ENCODE measurements around the gene TLN1. TPM values are rescaled to one million over a fixed set of nuclear protein-coding genes. Genes with fewer than 3 reads are reported as not detected.

Gene TLN1
- total RNA-seq, 1 experiment from 2014 or later: 347 TPM

DNA sequence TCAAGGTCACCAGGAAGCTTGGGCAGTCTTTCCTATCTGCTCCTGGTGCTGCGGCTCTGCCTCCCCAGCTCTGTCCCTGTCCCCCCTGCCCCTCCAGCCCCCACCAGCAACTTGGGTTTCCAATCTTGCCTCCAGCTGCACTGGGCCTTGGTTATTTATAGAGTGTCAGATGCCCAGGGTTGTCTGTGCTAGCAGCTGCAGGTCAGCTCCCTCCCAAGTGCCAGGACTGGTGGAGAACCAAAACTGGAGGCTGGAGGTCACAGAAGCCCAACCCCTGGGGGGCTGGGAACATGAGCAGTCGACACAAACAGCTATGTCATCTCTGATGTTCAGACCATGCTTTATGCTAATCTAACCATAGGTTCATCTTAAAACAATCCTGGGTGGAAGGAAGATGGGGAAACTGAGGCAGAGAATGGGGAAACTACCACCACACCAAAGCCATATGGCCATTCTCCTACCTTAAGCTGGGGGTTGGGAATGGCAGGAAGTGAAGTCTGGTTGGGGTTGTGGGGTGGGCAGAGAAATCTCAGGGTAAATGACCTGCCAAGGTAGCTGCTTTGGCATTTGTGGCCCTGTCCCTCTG is 43.9 kb downstream of the TLN1 start:
- H3K27ac ChIP-seq (ENCODE audit: low read length): peak overlapping the region; percentile 93
- H3K36me3 ChIP-seq (ENCODE audit: control insufficient read depth, insufficient read depth, low read length): peaks cover 10% of the 10 kb centered on the region; the same call in 1 of the 2 replicates
- ATAC-seq (no peak), DNase-seq (ENCODE audit: low read depth, low spot score) (no peak)
- H3K9me3 ChIP-seq (ENCODE audit: control insufficient read depth, insufficient read depth, low read depth, low read length): no peaks in the 10 kb centered on the region
- H3K4me1 ChIP-seq (ENCODE audit: control insufficient read depth, insufficient read depth, low read length): peaks cover 31% of the 10 kb centered on the region
- H3K27me3 ChIP-seq (ENCODE audit: control insufficient read depth, insufficient read depth, low read length): no peaks in the 10 kb centered on the region
- peak overlapping the region; percentile 71 to 89 for H3K4me3 ChIP-seq (ENCODE audit: low read depth in 2 of 2, low read length in 2 of 2)
- POLR2A ChIA-PET: interaction anchor here (0.7 kb wide), 1 partner anchor 44 kb away, joined by 11 read pairs; the partner anchor contains the start of gene TLN1
- BruUV-seq (replicated peaks): no TSS peak
- intact Hi-C loops (cut with micrococcal nuclease; ENCODE audit: unreplicated experiment): no loop called here
- in situ Hi-C loops (cut with HindIII; ENCODE audit: low pct_unique_long_range_greater_than_20kb, low sequenced_read_pairs): no loop called here
- TF ChIP-seq SIN3A (IDR thresholded peaks at IDR 0.05; ENCODE audit: borderline replicate concordance, insufficient read depth, low read depth, low read length) (no peak), TCF7L2 (IDR thresholded peaks at IDR 0.05; ENCODE audit: low read depth, low read length) (no peak), POLR2AphosphoS5 (IDR thresholded peaks at IDR 0.05; ENCODE audit: low read depth, low read length) (no peak)
- TF ChIP-seq, protein P1, sequence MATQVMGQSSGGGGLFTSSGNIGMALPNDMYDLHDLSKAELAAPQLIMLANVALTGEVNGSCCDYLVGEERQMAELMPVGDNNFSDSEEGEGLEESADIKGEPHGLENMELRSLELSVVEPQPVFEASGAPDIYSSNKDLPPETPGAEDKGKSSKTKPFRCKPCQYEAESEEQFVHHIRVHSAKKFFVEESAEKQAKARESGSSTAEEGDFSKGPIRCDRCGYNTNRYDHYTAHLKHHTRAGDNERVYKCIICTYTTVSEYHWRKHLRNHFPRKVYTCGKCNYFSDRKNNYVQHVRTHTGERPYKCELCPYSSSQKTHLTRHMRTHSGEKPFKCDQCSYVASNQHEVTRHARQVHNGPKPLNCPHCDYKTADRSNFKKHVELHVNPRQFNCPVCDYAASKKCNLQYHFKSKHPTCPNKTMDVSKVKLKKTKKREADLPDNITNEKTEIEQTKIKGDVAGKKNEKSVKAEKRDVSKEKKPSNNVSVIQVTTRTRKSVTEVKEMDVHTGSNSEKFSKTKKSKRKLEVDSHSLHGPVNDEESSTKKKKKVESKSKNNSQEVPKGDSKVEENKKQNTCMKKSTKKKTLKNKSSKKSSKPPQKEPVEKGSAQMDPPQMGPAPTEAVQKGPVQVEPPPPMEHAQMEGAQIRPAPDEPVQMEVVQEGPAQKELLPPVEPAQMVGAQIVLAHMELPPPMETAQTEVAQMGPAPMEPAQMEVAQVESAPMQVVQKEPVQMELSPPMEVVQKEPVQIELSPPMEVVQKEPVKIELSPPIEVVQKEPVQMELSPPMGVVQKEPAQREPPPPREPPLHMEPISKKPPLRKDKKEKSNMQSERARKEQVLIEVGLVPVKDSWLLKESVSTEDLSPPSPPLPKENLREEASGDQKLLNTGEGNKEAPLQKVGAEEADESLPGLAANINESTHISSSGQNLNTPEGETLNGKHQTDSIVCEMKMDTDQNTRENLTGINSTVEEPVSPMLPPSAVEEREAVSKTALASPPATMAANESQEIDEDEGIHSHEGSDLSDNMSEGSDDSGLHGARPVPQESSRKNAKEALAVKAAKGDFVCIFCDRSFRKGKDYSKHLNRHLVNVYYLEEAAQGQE (IDR thresholded peaks at IDR 0.05; ENCODE audit: insufficient read depth in 1 of 2, low read depth in 2 of 2, low read length in 1 of 2): no peak
- TF ChIP-seq, protein P2, sequence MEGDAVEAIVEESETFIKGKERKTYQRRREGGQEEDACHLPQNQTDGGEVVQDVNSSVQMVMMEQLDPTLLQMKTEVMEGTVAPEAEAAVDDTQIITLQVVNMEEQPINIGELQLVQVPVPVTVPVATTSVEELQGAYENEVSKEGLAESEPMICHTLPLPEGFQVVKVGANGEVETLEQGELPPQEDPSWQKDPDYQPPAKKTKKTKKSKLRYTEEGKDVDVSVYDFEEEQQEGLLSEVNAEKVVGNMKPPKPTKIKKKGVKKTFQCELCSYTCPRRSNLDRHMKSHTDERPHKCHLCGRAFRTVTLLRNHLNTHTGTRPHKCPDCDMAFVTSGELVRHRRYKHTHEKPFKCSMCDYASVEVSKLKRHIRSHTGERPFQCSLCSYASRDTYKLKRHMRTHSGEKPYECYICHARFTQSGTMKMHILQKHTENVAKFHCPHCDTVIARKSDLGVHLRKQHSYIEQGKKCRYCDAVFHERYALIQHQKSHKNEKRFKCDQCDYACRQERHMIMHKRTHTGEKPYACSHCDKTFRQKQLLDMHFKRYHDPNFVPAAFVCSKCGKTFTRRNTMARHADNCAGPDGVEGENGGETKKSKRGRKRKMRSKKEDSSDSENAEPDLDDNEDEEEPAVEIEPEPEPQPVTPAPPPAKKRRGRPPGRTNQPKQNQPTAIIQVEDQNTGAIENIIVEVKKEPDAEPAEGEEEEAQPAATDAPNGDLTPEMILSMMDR (IDR thresholded peaks at IDR 0.05): no peak
- CTCF ChIA-PET: interaction anchor here (0.6 to 1.0 kb wide), 3 partner anchors 27 to 69 kb away, joined by 3 to 10 read pairs (median 6); no protein-coding TSS in a partner anchor

DNA sequence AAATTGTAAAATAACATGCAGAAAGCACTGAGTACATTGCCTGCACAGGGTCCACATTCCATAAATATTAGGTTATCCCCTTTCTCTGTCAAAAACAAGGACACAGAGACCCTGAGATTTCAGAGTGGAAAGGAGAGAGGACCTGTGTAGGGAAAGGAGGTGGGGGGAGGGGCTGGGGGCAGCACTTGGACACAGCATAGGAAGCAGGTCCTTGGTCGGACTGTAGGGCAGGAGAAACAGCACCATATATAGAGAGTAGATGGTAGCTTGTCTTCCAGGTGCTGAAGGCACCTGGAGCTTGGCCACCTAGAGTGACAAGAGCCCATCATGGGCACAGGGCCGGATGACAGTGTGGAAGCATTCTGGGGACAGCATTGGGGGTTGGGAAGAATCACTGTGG is 44.7 kb downstream of the TLN1 start:
- in situ Hi-C loops (cut with HindIII; ENCODE audit: low pct_unique_long_range_greater_than_20kb, low sequenced_read_pairs): no loop called here
- intact Hi-C loops (cut with micrococcal nuclease; ENCODE audit: unreplicated experiment): no loop called here
- POLR2A ChIA-PET: no interaction called here
- H3K27me3 ChIP-seq (ENCODE audit: control insufficient read depth, insufficient read depth, low read length): no peaks in the 10 kb centered on the region
- CTCF ChIA-PET: interaction anchor here (0.6 kb wide), 1 partner anchor 70 kb away, joined by 10 read pairs; no protein-coding TSS in a partner anchor
- peaks cover 31% of the 10 kb centered on the region for H3K4me1 ChIP-seq (ENCODE audit: control insufficient read depth, insufficient read depth, low read length)
- DNase-seq (ENCODE audit: low read depth, low spot score): no peak
- H3K36me3 ChIP-seq (ENCODE audit: control insufficient read depth, insufficient read depth, low read length): peaks cover 10% of the 10 kb centered on the region; the same call in 1 of the 2 replicates
- no TSS peak for BruUV-seq (replicated peaks)
- TF ChIP-seq, protein P1 (IDR thresholded peaks at IDR 0.05; ENCODE audit: insufficient read depth in 1 of 2, low read depth in 2 of 2, low read length in 1 of 2): no peak
- TF ChIP-seq POLR2AphosphoS5 (IDR thresholded peaks at IDR 0.05; ENCODE audit: low read depth, low read length) (no peak; the same call in 1 of the 2 replicates), SIN3A (IDR thresholded peaks at IDR 0.05; ENCODE audit: borderline replicate concordance, insufficient read depth, low read depth, low read length) (no peak)
- TF ChIP-seq, protein P2 (IDR thresholded peaks at IDR 0.05): no peak
- ATAC-seq: no peak
- H3K4me3 ChIP-seq (ENCODE audit: low read depth in 2 of 2, low read length in 2 of 2): no peak overlapping the region; a peak in 1 of 4 replicates
- peak overlapping the region; percentile 44 for H3K27ac ChIP-seq (ENCODE audit: low read length)
- no peaks in the 10 kb centered on the region for H3K9me3 ChIP-seq (ENCODE audit: control insufficient read depth, insufficient read depth, low read depth, low read length)

Measured in Panc1 (cell line).